ENCODE data around the gene NCBP2L.

NCBP2L gene

DNA sequence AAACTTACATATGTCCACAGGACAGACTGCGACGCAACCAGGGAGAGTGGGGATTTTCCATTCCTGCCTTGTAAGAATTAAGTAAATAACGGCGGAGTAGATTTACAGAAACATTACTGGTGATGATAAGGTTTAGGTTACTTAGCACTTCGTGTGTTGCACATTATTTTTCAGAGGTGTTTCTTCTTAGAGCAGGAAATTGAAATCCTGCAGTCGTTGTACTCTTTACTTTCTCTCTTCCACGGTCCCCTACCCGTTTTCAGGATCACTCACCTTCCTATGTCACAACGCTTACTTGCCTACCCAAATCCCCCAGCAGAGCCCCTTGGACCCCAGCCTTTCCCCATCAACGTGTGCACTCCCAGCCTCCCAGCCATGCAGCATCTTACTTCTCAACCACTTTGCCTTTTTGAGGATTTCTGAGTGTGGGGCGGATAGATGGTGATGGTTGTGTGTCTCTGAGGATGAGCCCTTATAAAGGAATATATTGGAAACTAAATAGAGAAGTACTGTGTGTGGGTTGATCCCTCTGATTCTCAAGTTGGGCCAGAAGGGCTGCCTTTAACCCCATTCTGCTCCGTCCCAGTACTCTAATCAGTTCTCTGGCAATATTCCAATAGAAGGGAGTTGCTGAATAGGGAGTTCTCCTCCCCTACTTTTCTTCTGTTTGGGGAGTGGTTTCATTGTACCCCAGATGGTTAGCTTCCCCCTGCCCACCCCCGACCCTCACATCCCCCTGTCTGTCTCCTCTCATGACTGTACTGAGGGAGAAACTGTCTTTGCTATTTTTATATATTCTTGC lies 49.7 kb downstream of the NCBP2L start:
- no peak for DNase-seq (ENCODE audit: low read depth in 1 of 2, low spot score in 1 of 2)
- no peak for TF ChIP-seq JUND (IDR thresholded peaks at IDR 0.05; ENCODE audit: low read depth)

DNA sequence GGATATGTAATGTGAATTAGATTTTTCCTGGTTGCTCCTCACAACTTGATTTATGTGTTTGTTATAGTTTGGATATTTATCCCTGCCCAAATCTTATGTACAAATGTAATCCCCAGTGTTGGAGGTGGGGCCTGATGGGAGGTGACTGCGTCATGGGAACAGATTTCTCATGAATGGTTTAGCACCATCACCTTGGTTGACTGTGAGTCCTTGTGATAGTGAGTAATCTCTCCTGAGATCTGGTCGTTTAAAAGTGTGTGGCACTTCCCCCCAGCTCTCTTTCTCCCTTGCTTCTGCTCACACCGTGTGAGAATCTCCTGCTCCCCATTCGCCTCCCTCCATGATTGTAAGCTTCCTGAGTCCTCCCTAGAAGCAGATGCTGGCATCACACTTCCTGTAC lies 50.3 kb downstream of the NCBP2L start:
- in situ Hi-C loops (cut with HindIII; ENCODE audit: low pct_unique_long_range_greater_than_20kb, low sequenced_read_pairs), result no loop called here
- no peak for TF ChIP-seq JUND (IDR thresholded peaks at IDR 0.05; ENCODE audit: low read depth)
- no peak for DNase-seq (ENCODE audit: low read depth in 1 of 2, low spot score in 1 of 2)

More for the DNA sequence above, 49.7 kb downstream of the NCBP2L start:
- in situ Hi-C loops (cut with HindIII; ENCODE audit: low pct_unique_long_range_greater_than_20kb, low sequenced_read_pairs), result no loop called here

GRCh38 chrX:107829878-107830277 lies 52.3 kb downstream of the NCBP2L start:
- no peak for DNase-seq (ENCODE audit: low read depth in 1 of 2, low spot score in 1 of 2)
- in situ Hi-C loops (cut with HindIII; ENCODE audit: low pct_unique_long_range_greater_than_20kb, low sequenced_read_pairs), result no loop called here
- TF ChIP-seq JUND (IDR thresholded peaks at IDR 0.05; ENCODE audit: low read depth), result no peak

- TF ChIP-seq JUND (IDR thresholded peaks at IDR 0.05; ENCODE audit: low read depth), result no peak
- in situ Hi-C loops (cut with HindIII; ENCODE audit: low pct_unique_long_range_greater_than_20kb, low sequenced_read_pairs), result no loop called here
- no peak for DNase-seq (ENCODE audit: low read depth in 1 of 2, low spot score in 1 of 2)
Observed at GRCh38 chrX:107831071-107831730, 53.7 kb downstream of the NCBP2L start.

- in situ Hi-C loops (cut with HindIII; ENCODE audit: low pct_unique_long_range_greater_than_20kb, low sequenced_read_pairs), result no loop called here
- no peak for DNase-seq (ENCODE audit: low read depth in 1 of 2, low spot score in 1 of 2)
- TF ChIP-seq JUND (IDR thresholded peaks at IDR 0.05; ENCODE audit: low read depth), result no peak
Observed at GRCh38 chrX:107834275-107835201, 57.0 kb downstream of the NCBP2L start.

DNA sequence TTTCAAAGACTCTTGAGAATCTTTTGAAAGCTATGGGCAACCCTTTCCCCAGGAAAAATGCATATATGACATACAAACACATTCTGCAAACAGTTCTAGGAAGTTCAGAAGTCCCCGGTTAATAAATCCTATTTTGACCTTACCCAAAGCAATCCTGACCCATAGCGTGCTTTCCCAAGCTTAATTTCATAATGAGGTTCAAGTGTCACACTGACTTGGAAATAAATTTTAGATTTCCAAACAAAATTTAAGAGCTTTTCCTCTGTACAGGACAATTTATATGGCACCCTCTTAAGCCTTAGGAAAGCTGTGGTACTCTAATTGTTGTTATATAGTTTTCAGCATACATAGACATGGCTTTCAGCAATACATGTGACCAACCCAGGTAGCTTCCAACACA lies 59.4 kb downstream of the NCBP2L start:
- TF ChIP-seq JUND (IDR thresholded peaks at IDR 0.05; ENCODE audit: low read depth), result no peak
- in situ Hi-C loops (cut with HindIII; ENCODE audit: low pct_unique_long_range_greater_than_20kb, low sequenced_read_pairs), result no loop called here
- no peak for DNase-seq (ENCODE audit: low read depth in 1 of 2, low spot score in 1 of 2)

- no peak for DNase-seq (ENCODE audit: low read depth in 1 of 2, low spot score in 1 of 2)
- TF ChIP-seq JUND (IDR thresholded peaks at IDR 0.05; ENCODE audit: low read depth), result no peak
- in situ Hi-C loops (cut with HindIII; ENCODE audit: low pct_unique_long_range_greater_than_20kb, low sequenced_read_pairs), result no loop called here
Observed at GRCh38 chrX:107840971-107841370, 63.4 kb downstream of the NCBP2L start.

DNA sequence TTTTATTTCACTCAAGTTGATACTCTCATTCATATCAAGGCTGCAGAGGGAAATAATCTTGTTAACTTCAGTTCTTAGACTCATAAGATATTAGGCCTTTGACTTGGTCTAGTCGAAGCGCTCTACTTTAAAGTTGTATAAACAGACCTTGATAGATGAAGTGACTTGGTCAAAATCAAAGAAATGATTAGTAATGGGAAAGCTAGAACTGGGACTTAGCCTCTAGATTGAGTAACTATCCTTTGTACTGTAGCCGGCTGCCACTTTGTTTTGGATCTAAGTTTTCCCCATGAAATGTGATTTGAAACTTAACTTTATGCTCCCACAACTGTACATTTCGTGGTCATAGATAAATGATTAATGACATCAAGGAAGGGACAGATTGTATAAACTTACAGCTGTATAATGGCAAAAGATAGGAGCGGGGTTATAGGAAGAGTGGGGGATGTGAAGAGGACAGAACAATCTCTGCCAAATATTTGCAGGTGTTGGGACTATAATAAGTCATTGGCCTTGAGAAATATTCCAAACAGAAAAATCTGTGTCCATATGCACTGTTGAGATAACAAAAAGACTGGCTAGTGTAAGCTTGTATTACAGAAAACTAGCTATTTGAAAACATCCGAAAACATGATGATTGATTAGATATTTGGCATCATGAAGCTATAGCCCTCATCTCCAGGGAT lies 65.3 kb downstream of the NCBP2L start:
- in situ Hi-C loops (cut with HindIII; ENCODE audit: low pct_unique_long_range_greater_than_20kb, low sequenced_read_pairs), result no loop called here

More for the DNA sequence above, 65.3 kb downstream of the NCBP2L start:
- no peak for TF ChIP-seq JUND (IDR thresholded peaks at IDR 0.05; ENCODE audit: low read depth)
- DNase-seq (ENCODE audit: low read depth in 1 of 2, low spot score in 1 of 2), result no peak
